Activated CD4-positive, alpha-beta memory T cell treated with anti-CD3 and anti-CD28 coated beads, Interleukin-2, amount 10 ng/mL, durations not matched to agents 7 days and 5 days (primary cell): ENCODE results near the gene ZNF26. TPM values are rescaled to one million over a fixed set of nuclear protein-coding genes. Genes with fewer than 3 reads are reported as not detected.

Experiments used
- CTCF ChIA-PET: fragments of 350-600 bp; sonication (Branson Sonifier 250); formaldehyde crosslinking; loops from one replicate; lab custom pipeline; 2021; ENCODE audit warnings: antibody characterized with exemption, inconsistent platforms; lab: Charles Lee
- POLR2A ChIA-PET: fragments of 350-600 bp; sonication (Branson Sonifier 250); formaldehyde crosslinking; loops from one replicate; lab custom pipeline; 2021; ENCODE audit warnings: antibody characterized with exemption; lab: Charles Lee
- DNase-seq: peaks from one replicate; pipeline ENCODE4 v3.0.0-alpha.2; 2020
- H3K27ac Mint-ChIP-seq: one replicate; pipeline ENCODE4 v1.8.0; 2021; ENCODE audit warnings: mild to moderate bottlenecking, mixed read lengths
- H3K27me3 Mint-ChIP-seq: one replicate; pipeline ENCODE4 v1.8.0; 2021; ENCODE audit warnings: mixed read lengths
- H3K36me3 Mint-ChIP-seq: one replicate; pipeline ENCODE4 v1.8.0; 2021; ENCODE audit warnings: low read depth, mixed read lengths
- H3K4me1 Mint-ChIP-seq: one replicate; pipeline ENCODE4 v1.8.0; 2021; ENCODE audit warnings: mixed read lengths
- H3K4me3 Mint-ChIP-seq: one replicate; pipeline ENCODE4 v1.8.0; 2021; ENCODE audit warnings: mild to moderate bottlenecking, mixed read lengths
- H3K9me3 Mint-ChIP-seq: one replicate; pipeline ENCODE4 v1.8.0; 2021; ENCODE audit warnings: mixed read lengths
- total RNA-seq, 2 experiments: library from RNA; stranded (reverse); gene quantifications; one replicate each; pipeline ENCODE4 v1.2.3, GENCODE V29; 2021

The ZNF26 gene
- total RNA-seq, 2 experiments from 2014 or later, result 15.2 to 15.5 TPM

GRCh38 chr12:133057446-133057845 is 71.3 kb downstream of the ZNF26 start:
- Mint-ChIP-seq H3K9me3 (peaks cover 60% of the 10 kb centered on the region), H3K36me3 (peaks cover 62% of the 10 kb centered on the region), H3K4me1 (no peaks in the 10 kb centered on the region), H3K27me3 (no peaks in the 10 kb centered on the region), H3K27ac (no peak overlapping the region), H3K4me3 (no peak overlapping the region)
- ChIA-PET CTCF (no interaction called here), POLR2A (no interaction called here)
- no peak for DNase-seq

- DNase-seq, result no peak
- Mint-ChIP-seq H3K4me3 (no peak overlapping the region), H3K9me3 (peaks cover 63% of the 10 kb centered on the region), H3K27me3 (no peaks in the 10 kb centered on the region), H3K27ac (no peak overlapping the region), H3K4me1 (no peaks in the 10 kb centered on the region), H3K36me3 (peaks cover 60% of the 10 kb centered on the region)
- ChIA-PET CTCF (no interaction called here), POLR2A (interaction anchor here (0.8 kb wide), 1 partner anchor 11 kb away, joined by 3 read pairs; no protein-coding TSS in a partner anchor)
Measured at GRCh38 chr12:133058203-133059113, 72.3 kb downstream of the ZNF26 start.

GRCh38 chr12:133061954-133062353 is 75.8 kb downstream of the ZNF26 start:
- H3K36me3 Mint-ChIP-seq, result peaks cover 46% of the 10 kb centered on the region
- ChIA-PET POLR2A (no interaction called here), CTCF (no interaction called here)
- DNase-seq, result no peak
- H3K27me3 Mint-ChIP-seq, result no peaks in the 10 kb centered on the region
- no peak overlapping the region for H3K27ac Mint-ChIP-seq
- no peak overlapping the region for H3K4me3 Mint-ChIP-seq
- no peaks in the 10 kb centered on the region for H3K4me1 Mint-ChIP-seq
- H3K9me3 Mint-ChIP-seq, result peaks cover 75% of the 10 kb centered on the region

GRCh38 chr12:133063556-133063955 is 77.4 kb downstream of the ZNF26 start:
- CTCF ChIA-PET, result interaction anchor here (1.0 kb wide), 1 partner anchor 18 kb away, joined by 3 read pairs; no protein-coding TSS in a partner anchor
- POLR2A ChIA-PET, result no interaction called here
- H3K36me3 Mint-ChIP-seq, result peaks cover 30% of the 10 kb centered on the region

GRCh38 chr12:133073836-133074235 is 87.7 kb downstream of the ZNF26 start:
- CTCF ChIA-PET, result no interaction called here
- Mint-ChIP-seq H3K27me3 (no peaks in the 10 kb centered on the region), H3K4me1 (peaks cover 3% of the 10 kb centered on the region), H3K36me3 (peaks cover 6% of the 10 kb centered on the region), H3K27ac (no peak overlapping the region), H3K4me3 (no peak overlapping the region), H3K9me3 (peaks cover 45% of the 10 kb centered on the region)
- POLR2A ChIA-PET, result no interaction called here
- DNase-seq, result no peak

More at GRCh38 chr12:133063556-133063955, 77.4 kb downstream of the ZNF26 start:
- Mint-ChIP-seq H3K9me3 (peaks cover 68% of the 10 kb centered on the region), H3K4me3 (no peak overlapping the region), H3K4me1 (no peaks in the 10 kb centered on the region), H3K27me3 (no peaks in the 10 kb centered on the region), H3K27ac (no peak overlapping the region)
- no peak for DNase-seq

Other genes starting within 250 kb of the ZNF26 start
- 10 to 100 TPM; 88.6 to 89.3 TPM for gene ANKLE2, start 224.5 kb upstream of the ZNF26 start, total RNA-seq
- gene GOLGA3, start 157.5 kb upstream of the ZNF26 start, total RNA-seq, result 10 to 100 TPM; 46.2 to 46.5 TPM
- 10 to 100 TPM; 78.7 to 78.8 TPM for gene CHFR, start 98.8 kb upstream of the ZNF26 start, total RNA-seq
- 1 to 10 TPM; 7.2 to 7.9 TPM for gene ZNF605, start 30.1 kb upstream of the ZNF26 start, total RNA-seq
- 10 to 100 TPM; 17.4 to 17.5 TPM for gene ZNF84, start 51.1 kb downstream of the ZNF26 start, total RNA-seq
- 10 to 100 TPM; 15.8 to 18.8 TPM for gene ZNF140, start 94.6 kb downstream of the ZNF26 start, total RNA-seq
- gene ZNF891, start 143.9 kb downstream of the ZNF26 start, total RNA-seq, result 1 to 10 TPM; 1.6 TPM
- 1 to 10 TPM; 4.7 to 4.8 TPM for gene ZNF10, start 144.3 kb downstream of the ZNF26 start, total RNA-seq
- gene ZNF268, start 195.1 kb downstream of the ZNF26 start, total RNA-seq, result 10 to 100 TPM; 15.8 to 18.4 TPM
- gene ANHX, start 249.5 kb downstream of the ZNF26 start, total RNA-seq, result not detected